GM03348 (cell line): Measurements from ENCODE around the gene CAMKMT.
A peak's percentile ranks its signal among the peaks of the same experiment; 100 is the strongest.

ENCODE experiments used
- DNase-seq: peaks from one replicate; pipeline ENCODE4 v3.0.0; 2012; ENCODE audit warnings: low spot score

Gene CAMKMT

DNA sequence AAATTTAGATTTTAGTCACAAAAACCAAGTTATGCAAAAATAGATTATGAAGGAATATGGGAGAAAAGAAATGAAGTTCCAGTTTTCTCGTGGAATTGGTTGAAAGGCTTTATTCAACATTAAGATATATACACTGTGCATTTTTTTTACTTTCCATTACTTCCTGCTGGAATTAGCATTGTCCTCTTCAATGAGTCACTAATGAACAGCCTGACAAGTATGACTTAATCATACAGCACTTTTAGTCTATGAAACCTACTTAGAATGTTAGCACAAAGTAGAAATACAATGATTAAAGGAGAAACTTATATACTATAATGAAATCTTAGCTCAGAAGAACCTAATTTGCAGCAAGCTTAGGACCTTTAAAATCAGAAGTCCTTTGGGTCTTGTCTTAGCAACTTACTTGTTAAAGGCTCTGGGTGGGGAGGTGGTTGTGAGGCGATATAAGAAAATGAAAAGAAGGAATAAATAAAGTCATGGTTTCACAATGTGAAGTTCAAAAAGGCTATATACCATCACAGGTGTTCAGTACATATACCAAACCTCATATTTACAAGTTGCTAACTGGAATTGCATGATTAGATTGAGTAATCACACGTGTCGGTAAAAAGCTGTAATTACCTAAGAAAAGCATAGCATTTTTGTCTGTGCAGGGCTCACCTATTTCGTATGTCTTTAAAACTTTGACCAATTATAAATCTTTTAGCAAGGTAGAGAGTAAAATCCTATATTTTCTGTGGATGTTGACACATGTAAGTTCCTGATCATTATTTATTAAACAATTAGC is 236.8 kb downstream of the CAMKMT start:
- no peak for DNase-seq

DNA sequence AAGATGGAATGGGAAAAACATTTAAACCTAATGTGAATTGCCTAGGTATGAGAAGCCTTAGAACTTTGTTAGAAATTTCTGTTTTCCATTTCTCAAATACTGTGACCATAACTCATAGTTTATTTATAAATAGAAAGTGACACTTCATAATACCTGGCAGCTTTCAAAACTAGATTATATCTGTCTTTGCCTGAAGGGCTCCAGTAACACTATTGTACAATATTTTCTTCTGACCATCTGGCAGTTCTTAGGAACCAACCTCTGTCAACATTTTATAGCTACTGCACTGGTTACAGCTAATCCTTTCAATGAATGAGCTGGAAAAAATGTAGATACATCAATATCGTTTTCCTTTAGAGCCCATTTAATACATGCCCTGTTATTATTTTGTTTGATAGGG is 237.4 kb downstream of the CAMKMT start:
- DNase-seq: peak; percentile 12

DNA sequence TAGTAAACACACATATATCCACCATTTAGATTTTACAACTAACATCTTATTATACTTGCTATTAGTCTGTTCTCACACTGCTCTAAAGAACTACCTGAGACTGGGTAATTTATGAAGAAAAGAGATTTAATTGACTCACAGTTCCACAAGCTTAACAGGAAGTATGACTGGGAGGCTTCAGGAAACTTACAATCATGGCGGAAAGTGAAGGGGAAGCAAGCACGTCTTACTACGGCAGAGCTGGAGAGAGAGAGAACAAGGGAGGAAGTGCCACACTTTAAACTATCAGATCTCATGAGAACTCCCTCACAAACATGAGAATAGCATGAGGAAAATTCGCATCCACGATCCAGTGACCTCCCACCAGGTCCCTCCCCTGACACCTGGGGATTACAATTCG is 240.7 kb downstream of the CAMKMT start:
- no peak for DNase-seq

DNA sequence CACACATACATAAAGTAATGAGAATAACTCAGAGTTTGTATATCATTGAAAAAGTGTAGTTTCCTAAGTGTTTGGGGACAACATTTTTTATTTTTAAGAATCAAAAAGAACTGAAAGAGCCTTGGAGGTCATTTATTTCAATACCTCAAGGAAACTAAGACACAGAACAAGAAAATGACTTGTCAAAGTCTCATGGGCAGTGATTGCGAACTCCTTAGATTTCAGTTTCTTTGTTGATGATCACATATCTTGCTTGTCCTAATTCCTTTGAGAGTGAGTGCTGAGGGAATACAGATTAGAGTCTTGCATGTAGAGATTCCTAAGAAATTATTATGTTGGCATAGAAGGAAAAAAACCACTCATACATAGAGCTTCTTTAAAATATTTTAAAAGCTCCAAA is 243.8 kb downstream of the CAMKMT start:
- no peak for DNase-seq

DNA sequence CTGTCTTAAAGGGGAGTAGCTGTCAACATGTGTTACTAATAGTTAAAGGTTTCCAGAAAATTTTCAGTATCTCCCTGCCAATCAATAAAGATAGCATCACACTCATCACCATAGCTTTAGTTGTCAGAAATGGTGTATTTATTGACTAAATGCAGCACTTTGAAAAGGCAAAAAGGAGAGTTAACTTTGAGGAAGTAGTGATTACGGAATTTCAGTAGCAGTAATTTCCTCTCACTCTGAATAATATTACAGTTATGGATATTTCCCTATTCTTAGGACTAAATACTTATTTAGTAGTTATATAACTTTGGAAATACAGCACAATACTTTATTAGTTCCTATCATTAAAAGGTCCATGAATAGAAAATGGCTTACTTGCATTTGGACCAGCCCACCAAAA is 250.5 kb downstream of the CAMKMT start:
- no peak for DNase-seq

DNA sequence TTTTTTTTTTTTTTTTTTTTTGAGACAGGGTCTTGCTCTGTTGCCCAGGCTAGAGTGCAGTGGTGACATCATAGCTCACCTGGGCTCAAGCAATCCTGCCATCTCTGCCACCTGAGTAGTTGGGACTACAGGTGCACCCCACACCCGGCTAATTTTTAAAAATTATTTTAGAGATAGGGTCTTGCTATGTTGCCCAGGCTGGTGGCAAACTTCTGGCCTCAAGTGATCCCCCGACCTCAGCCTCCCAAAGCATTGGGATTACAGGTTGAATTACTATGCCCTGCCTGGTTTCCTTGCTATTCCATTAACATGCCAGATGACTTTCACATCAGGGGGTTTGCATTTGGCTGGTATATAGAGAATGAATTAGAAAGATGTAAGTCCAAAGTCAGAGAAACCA is 253.2 kb downstream of the CAMKMT start:
- no peak for DNase-seq

DNA sequence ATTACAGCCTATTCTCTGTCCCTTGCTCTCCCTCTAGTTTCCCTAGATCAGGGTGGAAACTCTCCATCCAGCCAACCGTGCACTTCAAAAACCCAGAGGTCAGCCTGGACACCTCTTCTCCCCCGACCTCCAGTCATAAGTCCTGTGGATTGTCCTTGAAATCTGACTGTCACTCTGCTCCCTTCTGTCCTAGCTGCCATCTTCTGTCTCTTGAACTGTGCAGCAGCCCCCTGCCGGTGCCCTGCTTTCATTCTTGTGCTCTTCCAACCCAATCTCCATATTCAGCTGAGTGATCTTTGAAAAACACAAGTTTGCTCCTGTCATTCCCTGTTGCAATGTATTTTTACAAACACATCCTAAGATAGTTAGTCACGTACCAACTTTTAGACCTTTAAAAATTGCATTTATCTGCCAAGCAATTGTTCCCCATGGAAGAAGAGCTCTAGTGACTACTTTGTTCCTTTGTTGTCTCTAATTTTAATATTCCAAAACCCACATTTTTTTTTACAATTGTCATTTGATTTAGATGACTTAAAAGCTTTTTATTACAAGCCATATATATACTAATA is 254.3 kb downstream of the CAMKMT start:
- DNase-seq: no peak

DNA sequence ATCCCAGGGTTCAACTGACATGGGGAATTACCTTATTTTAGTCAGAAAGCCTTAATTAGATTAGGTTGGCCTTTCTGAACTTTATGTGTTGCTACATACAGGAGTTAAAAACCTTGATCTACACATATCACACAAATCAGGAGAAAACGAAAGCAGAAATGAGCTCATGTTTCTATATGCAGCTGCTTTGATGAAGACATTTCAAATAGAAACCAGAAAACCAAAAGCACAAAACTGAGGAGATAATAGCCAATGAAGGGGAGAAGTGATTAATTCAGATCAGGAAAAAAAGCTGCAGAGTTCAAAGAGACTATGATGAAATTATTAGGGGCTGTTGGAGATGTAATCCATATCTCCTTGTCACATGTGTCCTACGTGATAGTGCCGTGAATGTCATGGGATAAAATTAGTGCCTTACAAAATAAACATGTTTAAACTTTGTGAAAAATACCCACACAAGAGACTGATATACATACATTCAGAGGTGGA is 255.0 kb downstream of the CAMKMT start:
- DNase-seq: no peak

DNA sequence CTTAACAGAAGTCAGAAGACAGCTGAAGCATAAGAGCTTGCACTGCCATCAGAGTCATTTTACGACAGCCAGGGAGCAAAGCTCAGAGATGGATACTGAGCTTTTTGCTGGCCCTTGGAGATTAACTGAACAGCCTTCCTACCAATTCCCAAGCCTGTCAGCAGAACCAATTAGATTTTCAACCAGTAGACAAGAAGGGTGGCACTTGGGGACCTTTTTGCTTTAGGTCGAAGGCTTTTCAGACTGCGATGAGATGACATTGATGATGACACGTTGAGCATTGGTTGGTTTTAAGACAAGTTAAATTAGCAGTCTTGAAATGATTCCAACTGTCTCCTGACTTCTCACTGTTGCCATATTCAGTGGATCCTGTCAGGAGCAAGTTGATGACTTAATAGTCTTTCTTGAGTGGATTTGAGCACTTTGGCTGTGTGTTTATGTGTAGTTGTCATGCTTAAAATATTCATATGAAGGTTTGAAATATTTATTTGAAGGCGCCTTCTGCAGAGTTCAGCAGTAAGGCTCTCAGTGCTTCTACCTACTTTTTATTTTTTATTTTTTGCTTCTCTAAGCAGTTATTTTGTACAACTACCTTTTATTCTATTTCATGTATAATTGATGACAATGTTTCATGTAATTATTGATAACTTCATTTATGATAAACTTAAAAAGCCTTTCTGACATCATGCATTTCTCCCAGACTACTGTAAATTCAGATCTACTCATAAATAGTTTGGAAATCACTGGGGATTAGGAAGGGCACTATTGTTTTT is 256.7 kb downstream of the CAMKMT start:
- no peak for DNase-seq

DNA sequence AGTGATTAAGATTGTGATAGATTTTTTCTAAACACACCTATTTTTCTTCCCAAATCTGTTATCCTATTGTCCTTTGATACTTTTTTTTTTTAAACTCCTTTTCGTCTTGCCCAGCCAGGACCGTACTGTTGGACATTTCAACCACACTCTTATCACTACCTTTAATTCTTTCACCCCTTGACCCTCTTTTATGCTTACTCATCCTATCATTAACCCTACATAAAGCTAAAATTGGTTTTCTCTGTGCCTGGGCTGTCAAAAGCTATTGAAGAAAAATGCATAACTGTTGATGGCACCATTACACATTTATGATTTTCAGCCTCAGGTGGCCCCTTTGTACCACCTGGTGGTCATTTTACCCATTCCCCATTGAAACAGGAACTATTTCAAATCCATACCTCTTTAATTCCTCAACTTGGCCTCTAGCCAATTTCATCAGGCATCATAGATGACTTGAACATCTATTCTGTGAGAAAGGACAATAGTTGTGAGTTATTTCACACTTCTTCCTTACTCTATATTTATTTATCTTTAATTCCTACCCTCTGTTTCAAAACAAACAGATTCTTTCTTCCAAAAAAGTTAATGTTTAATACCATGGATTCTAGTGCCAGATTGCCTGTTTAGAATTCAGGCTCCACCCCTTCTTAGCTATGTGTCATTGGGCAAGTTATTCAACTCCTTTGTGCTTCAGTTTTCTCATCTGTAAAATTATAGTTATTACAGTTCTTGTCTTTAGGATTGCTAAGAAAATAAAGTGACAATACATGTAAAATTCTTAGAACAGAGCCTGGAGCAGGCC is 258.6 kb downstream of the CAMKMT start:
- DNase-seq: no peak

DNA sequence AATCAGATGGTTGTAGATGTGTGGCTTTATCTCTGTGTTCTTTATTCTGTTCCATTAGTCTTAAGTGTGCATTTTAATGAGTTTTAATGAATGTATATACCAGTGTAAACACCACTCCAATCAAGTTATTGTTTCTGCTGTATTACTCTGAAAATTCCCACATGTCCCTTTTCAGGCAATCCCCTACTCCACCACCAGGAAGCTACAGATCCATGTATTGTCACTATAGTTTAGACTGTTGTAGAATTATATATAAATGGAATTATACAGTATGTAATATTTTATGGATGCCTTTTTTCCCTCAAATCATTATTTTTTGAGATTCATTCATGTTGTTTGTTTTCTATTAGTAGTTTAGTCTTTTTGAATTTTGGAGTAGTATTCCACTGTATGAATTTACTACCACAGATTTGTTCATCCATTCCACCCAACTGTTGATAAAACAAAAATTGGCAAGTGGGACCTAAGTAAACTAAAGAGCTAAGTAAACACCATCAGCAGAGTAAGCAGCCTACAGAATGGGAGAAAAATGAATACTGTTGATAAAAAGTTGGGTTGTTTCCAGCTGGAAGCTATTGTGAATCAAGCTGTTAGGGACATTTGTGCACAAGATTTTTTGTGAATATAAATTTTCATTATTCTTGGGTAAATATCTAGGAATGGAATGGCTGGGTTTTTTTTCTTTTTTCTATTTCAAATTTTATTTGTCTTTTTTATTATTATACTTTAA is 262.0 kb downstream of the CAMKMT start:
- DNase-seq: no peak

DNA sequence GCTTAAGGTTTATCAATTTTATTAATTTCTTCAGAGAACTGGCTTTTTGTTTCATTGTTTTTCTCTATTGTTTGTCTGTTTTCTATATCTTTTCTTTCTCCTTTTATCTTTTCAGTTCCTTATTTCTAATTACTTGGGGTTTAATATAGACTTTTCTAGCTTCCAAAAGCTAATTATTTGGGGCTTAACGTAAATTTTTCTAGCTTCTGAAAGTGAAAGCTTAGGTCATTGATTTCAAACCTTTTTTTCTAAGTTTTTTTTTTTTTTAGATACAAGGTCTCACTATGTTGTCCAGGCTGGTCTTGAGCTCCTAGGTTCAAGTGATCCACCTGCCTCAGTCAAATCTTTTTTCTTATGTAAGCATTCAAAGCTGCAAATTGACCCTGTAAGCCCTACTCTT is 266.6 kb downstream of the CAMKMT start:
- no peak for DNase-seq

DNA sequence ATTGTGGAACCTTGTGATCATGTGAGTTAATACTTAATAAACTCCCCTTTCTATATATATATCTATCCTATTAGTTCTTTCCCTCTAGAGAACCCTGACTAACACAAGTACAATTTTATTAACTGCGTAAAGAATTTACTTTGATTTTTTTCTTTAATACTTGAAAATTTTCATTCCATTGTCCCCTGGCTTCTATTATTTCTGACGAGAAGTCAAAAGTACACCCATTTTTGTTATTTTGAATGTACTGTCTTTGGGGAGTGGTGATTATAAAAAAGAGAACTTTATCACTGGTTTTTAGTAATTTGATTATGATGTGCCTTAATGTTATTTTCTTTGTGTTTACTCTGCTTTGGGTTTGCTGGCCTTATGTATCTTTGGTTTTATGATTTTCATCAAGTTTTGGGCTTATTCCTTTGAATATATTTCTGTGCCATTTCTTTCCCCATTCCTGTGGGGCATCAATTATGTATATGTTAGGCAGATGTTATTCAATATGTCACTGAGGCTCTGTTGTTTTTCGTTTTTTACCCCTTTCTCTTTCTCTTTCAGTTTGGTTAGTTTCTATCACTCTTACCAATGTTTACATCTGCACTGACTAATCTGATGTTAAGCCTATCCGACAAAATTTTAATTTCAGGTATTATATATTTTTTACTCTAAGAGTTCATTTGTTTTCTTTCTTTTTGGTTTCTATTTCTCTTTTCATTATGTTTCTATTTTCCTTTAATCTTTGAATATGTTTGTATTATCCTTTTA is 271.4 kb downstream of the CAMKMT start:
- DNase-seq: no peak

DNA sequence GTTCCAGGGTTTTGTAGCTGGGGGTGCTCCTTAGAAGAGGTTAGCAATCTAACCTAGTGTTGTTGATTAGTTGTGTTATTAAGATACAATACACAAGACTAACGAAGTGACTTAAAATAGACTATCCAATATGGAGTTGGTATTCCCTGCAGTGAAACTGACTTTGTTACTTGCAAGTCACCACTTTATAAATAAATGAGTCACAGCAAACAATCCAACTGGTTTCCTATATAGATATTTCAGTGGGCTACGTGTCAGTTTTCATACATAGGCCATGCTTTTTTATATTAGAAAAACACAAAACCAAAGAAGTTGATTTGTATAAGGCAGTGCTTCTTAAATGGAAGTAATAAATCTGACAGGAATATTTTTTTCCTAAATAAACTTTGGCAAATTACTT is 274.0 kb downstream of the CAMKMT start:
- DNase-seq: no peak

DNA sequence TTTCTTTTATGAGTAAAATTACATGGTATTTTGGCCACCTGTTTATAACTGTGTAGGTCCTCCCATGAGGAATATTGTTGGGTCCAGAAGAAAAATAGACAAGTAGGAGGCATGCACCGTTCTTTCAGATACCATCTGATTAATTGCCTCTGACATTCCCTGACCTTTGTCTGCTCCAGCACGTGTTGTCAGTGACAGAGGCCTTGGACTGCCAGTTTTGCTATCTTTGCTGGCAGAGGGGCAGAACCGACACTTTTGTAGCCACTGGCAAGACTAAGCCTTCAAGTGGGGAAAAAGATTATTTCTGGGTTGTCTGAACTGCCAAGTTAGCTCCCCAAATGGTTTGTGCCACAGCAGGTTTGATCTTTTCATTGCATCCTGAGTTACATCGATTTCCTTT is 276.9 kb downstream of the CAMKMT start:
- DNase-seq: no peak

DNA sequence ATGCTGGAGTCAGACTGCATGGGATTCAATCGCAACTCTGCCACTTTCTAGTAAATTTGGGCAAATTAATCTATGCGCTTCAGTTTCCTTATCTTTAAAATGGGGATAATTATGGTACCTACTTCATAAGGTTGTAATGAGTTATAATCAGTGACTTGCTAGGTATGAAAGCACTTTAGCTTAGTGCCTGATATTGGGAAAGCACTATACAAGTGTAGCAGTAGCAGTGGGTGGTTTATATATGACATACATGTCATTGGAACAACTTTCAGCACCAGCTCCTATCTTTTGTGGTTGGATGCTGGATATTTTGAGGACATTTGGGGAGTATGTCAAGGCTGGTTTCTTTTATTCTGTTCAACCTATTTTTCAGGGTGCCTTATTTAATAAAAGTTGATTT is 277.7 kb downstream of the CAMKMT start:
- DNase-seq: no peak

DNA sequence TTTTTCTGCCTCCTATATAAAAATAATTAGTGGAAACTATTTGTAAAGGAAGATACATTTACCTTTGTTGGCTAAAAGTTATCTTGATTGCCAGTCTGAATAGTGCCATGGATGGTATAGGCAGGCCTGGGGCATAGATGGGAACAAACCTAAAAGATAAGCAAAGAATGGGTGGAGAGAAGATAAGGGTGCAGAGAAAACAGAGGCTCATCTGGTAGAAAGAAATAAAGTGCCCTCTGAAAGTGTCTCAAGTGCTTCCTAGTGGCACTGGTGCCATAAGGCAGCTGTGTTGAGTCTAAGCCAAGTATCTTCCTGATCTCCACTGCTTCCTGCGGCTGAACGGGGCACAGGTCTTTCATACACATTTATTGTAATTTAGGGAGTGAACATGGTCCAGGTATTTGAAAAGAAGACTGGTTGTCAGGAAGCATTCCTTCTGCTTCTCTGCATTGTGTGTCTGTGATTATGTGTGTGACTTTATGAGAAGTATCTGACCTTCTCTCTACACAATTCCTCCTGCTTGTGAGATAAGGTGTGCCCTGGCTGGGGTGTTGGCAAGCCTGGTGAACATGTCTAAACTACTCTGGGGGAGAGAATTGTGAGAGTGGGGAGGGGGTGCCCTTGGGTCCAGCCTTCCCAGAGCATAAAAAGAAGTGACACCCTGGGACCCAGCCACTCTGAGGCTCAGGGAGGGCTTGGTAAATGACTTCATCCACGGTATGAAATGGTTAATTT is 280.5 kb downstream of the CAMKMT start:
- DNase-seq: no peak

DNA sequence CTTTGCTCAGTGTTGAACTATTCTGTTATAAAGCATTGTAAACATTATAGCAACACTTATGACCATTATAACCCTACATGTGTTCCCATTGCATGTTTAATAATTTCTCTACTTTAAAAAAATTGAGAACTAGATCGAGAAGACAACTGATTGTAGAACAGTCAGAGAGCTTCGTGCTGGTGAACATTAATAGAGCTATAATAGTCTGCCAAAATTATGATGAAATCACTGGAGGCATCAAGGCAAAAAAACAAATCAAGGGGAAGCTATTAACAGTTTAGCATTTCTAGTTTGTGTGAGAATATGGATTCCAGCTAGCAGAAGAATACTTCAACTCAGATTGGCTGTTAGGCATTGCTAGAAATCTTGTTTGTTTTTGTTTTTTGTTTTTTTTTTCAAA is 284.2 kb downstream of the CAMKMT start:
- DNase-seq: peak; percentile 22

DNA sequence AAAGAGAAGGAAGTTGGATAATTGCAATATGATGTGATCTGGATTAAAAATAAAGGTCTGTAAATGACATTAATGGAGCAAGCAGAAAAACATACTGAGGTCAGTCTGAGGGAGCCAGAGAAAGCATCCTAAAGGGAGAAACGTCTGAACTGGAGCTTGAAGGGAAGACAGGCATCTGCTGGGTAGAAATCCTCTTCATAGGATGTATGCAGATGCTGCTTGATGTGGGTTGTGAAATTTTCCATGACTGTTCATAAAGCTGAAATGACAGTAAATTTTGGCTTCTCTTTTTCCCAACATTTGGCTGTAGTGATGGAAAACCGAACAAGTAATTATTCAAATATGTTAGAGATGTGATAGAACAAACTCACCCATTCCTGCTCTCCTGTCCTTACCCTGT is 287.6 kb downstream of the CAMKMT start:
- peak; percentile 44 for DNase-seq

DNA sequence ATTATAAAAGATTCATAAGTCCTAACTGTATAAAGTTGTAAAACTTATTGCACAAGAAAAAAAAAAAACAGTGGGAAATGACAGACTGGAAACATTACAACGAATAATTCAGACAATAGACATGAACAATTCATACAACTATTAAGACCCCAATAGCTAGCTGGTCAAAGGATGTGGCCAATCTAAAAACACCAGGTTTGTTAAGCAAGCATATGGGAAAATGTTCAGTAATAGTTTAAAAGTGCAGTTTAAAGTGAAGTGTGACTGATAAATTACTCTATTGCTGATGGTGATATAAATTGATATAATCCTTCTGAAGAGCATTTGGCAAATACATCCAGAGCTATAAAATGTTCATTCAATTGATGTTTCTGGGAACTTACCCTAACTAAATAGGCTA is 289.0 kb downstream of the CAMKMT start:
- no peak for DNase-seq
